GM21526 (cell line): ENCODE measurements around the gene STAC3.

Experiments used
- ATAC-seq: cut with Tn5 transposase; IDR thresholded peaks from one replicate; pipeline ENCODE4 v1.9.1; 2021; ENCODE audit warnings: moderate library complexity; ENCODE audit not compliant: unreplicated experiment, low FRiP score

STAC3 gene

GRCh38 chr12:57224973-57225679, 25.9 kb downstream of the STAC3 start:
- ATAC-seq = no peak

GRCh38 chr12:57224278-57224972, 26.6 kb downstream of the STAC3 start:
- ATAC-seq = no peak

- ATAC-seq = no peak
Observed at GRCh38 chr12:57223191-57224165, 27.5 kb downstream of the STAC3 start.

- no peak for ATAC-seq
Observed at GRCh38 chr12:57222286-57223190, 28.4 kb downstream of the STAC3 start.

- ATAC-seq = no peak
Observed at GRCh38 chr12:57221169-57221917, 29.6 kb downstream of the STAC3 start.

- ATAC-seq = no peak
Observed at GRCh38 chr12:57220770-57221168, 30.2 kb downstream of the STAC3 start.

- ATAC-seq = no peak
Observed at GRCh38 chr12:57219993-57220754, 30.8 kb downstream of the STAC3 start.

GRCh38 chr12:57219205-57219992, 31.6 kb downstream of the STAC3 start:
- ATAC-seq = no peak

- ATAC-seq = no peak
Observed at GRCh38 chr12:57218030-57218853, 32.7 kb downstream of the STAC3 start.

GRCh38 chr12:57216921-57217879, 33.8 kb downstream of the STAC3 start:
- no peak for ATAC-seq

- no peak for ATAC-seq
Observed at GRCh38 chr12:57216014-57216911, 34.7 kb downstream of the STAC3 start, which contains the start of gene NXPH4. Gene NXPH4, plus strand, starts transcription at chr12:57216794. Its CDS starts 176 bp downstream, at chr12:57216970.

GRCh38 chr12:57215668-57216013, 35.3 kb downstream of the STAC3 start:
- ATAC-seq = no peak

GRCh38 chr12:57215065-57215464, 35.9 kb downstream of the STAC3 start:
- no peak for ATAC-seq

GRCh38 chr12:57214398-57214781, 36.6 kb downstream of the STAC3 start:
- no peak for ATAC-seq
